Limb (tissue), 2 donors: Measurements from ENCODE around the gene ALPI.
A peak's percentile ranks its signal among the peaks of the same experiment; 100 is the strongest.

ENCODE experiments used
- DNase-seq, 2 donors: peaks; one replicate each; pipeline ENCODE4 v3.0.0-alpha.2; 2016; ENCODE audit errors: extremely low spot score in 2 of 2

ALPI gene

GRCh38 chr2:232483923-232484627 is 28.1 kb downstream of the ALPI start:
- DNase-seq, result peak in 1 of 2 donors; percentile 16

GRCh38 chr2:232484628-232485347 is 28.8 kb downstream of the ALPI start:
- peak in 1 of 2 donors; percentile 27 for DNase-seq

- DNase-seq, result no peak
These were observed 29.4 kb downstream of the ALPI start for GRCh38 chr2:232485348-232485756.

- peak in 1 of 2 donors; percentile 48 for DNase-seq
These were observed 30.0 kb downstream of the ALPI start for GRCh38 chr2:232485757-232486557.

- peak in 1 of 2 donors; percentile 32 for DNase-seq
These were observed 30.8 kb downstream of the ALPI start for GRCh38 chr2:232486558-232487384.

GRCh38 chr2:232487385-232488096 is 31.6 kb downstream of the ALPI start, which contains the start of gene ECEL1:
TSS of gene ECEL1 (minus strand) at chr2:232487834. CDS start at chr2:232486653, 1,181 bp downstream.
- peak in 1 of 2 donors; percentile 54 for DNase-seq

- DNase-seq, result peak in 1 of 2 donors; percentile 35
These were observed 32.3 kb downstream of the ALPI start for GRCh38 chr2:232488097-232488711.

GRCh38 chr2:232488721-232489300 is 32.9 kb downstream of the ALPI start:
- peak in 1 of 2 donors; percentile 19 for DNase-seq

- peak in 1 of 2 donors; percentile 25 for DNase-seq
These were observed 33.7 kb downstream of the ALPI start for GRCh38 chr2:232489516-232490220.

GRCh38 chr2:232490221-232491138 is 34.5 kb downstream of the ALPI start:
- peak in 1 of 2 donors; percentile 30 for DNase-seq

GRCh38 chr2:232491139-232491780 is 35.3 kb downstream of the ALPI start:
- peak in 1 of 2 donors; percentile 25 for DNase-seq

GRCh38 chr2:232492236-232492848 is 36.4 kb downstream of the ALPI start:
- DNase-seq, result peak in 1 of 2 donors; percentile 22

GRCh38 chr2:232492963-232493700 is 37.2 kb downstream of the ALPI start:
- no peak for DNase-seq

- DNase-seq, result no peak
These were observed 37.9 kb downstream of the ALPI start for GRCh38 chr2:232493701-232494474.

GRCh38 chr2:232494542-232494941 is 38.6 kb downstream of the ALPI start:
- DNase-seq, result no peak
